Measurements from ENCODE around the gene HDAC4.

The HDAC4 gene

GRCh38 chr2:239397931-239398471, 2.8 kb downstream of the HDAC4 start:
- no peak for DNase-seq (ENCODE audit: low spot score)

- DNase-seq (ENCODE audit: low spot score): peak; percentile 35
Observed at GRCh38 chr2:239396881-239397681, 3.7 kb downstream of the HDAC4 start.

GRCh38 chr2:239395524-239395923, 5.3 kb downstream of the HDAC4 start:
- no peak for DNase-seq (ENCODE audit: low spot score)

- DNase-seq (ENCODE audit: low spot score): no peak
Observed at GRCh38 chr2:239394978-239395377, 5.8 kb downstream of the HDAC4 start.

- DNase-seq (ENCODE audit: low spot score): no peak
Observed at GRCh38 chr2:239394346-239394945, 6.4 kb downstream of the HDAC4 start.

GRCh38 chr2:239393941-239394340, 6.9 kb downstream of the HDAC4 start:
- DNase-seq (ENCODE audit: low spot score): no peak

GRCh38 chr2:239393388-239393940, 7.4 kb downstream of the HDAC4 start:
- DNase-seq (ENCODE audit: low spot score): no peak

GRCh38 chr2:239392688-239393387, 8.0 kb downstream of the HDAC4 start:
- no peak for DNase-seq (ENCODE audit: low spot score)

- no peak for DNase-seq (ENCODE audit: low spot score)
Observed at GRCh38 chr2:239392072-239392357, 8.8 kb downstream of the HDAC4 start.

GRCh38 chr2:239391286-239392071, 9.3 kb downstream of the HDAC4 start:
- DNase-seq (ENCODE audit: low spot score): no peak

GRCh38 chr2:239390546-239391285, 10.1 kb downstream of the HDAC4 start:
- DNase-seq (ENCODE audit: low spot score): no peak

GRCh38 chr2:239389414-239390329, 11.1 kb downstream of the HDAC4 start:
- no peak for DNase-seq (ENCODE audit: low spot score)

- no peak for DNase-seq (ENCODE audit: low spot score)
Observed at GRCh38 chr2:239388236-239389151, 12.3 kb downstream of the HDAC4 start.

- DNase-seq (ENCODE audit: low spot score): no peak
Observed at GRCh38 chr2:239387811-239388210, 13.0 kb downstream of the HDAC4 start.

- DNase-seq (ENCODE audit: low spot score): no peak
Observed at GRCh38 chr2:239386872-239387445, 13.9 kb downstream of the HDAC4 start.

GRCh38 chr2:239386001-239386670, 14.7 kb downstream of the HDAC4 start:
- DNase-seq (ENCODE audit: low spot score): no peak

- DNase-seq (ENCODE audit: low spot score): no peak
Observed at GRCh38 chr2:239385096-239386000, 15.5 kb downstream of the HDAC4 start.
